ENCODE data around the gene ISLR.
"Not testable (repeated sequence)": the region's sequence is repeated elsewhere in the genome, so short reads cannot be mapped to it uniquely, and the experiment has no call there.

Gene ISLR

GRCh38 chr15:74158855-74159650 is 14.5 kb upstream of the ISLR start:
- H3K27ac ChIP-seq, result no peak overlapping the region
- no peak for TF ChIP-seq ZFX (IDR thresholded peaks at IDR 0.05)

DNA sequence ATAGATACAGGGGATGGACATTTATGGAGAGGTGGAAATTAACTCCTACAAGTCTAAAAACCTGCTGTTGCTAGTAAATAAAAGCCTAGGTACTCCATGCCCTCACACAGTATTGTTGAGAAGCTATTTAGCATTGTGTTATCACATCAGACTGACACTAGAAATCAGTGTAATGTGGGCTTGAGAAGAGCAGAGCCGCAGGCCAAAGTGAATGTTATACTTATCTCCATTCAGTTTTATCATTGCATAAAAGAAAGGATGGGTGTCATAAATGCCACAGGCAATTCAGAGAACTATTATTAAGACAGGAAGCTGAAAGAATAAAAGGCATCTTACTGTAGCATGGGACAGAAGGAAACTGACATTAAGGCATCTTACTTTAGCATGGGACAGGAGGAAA is 13.7 kb upstream of the ISLR start:
- TF ChIP-seq, protein P1, sequence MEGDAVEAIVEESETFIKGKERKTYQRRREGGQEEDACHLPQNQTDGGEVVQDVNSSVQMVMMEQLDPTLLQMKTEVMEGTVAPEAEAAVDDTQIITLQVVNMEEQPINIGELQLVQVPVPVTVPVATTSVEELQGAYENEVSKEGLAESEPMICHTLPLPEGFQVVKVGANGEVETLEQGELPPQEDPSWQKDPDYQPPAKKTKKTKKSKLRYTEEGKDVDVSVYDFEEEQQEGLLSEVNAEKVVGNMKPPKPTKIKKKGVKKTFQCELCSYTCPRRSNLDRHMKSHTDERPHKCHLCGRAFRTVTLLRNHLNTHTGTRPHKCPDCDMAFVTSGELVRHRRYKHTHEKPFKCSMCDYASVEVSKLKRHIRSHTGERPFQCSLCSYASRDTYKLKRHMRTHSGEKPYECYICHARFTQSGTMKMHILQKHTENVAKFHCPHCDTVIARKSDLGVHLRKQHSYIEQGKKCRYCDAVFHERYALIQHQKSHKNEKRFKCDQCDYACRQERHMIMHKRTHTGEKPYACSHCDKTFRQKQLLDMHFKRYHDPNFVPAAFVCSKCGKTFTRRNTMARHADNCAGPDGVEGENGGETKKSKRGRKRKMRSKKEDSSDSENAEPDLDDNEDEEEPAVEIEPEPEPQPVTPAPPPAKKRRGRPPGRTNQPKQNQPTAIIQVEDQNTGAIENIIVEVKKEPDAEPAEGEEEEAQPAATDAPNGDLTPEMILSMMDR (conservative IDR thresholded peaks at IDR 0.05), result no peak
- no peak for TF ChIP-seq ZFX (IDR thresholded peaks at IDR 0.05)
- H3K27ac ChIP-seq, result no peak overlapping the region

DNA sequence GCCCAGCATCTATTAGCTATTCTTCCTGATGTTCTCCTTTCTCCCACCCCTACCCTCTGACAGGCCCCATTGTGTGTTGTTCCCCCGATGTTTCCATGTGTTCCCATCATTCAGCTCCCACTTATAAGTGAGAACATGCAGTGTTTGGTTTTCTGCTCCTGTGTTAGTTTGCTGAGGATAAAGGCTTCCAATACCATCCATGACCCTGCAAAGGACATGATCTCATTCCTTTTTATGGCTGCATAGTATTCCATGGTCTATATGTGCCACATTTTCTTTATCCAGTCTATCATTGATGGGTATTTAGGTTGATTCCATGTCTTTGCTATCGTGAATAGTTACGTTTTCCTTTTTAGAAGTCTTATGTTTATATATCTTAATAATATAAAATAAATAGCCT is 13.1 kb upstream of the ISLR start:
- not testable (repeated sequence) for H3K27ac ChIP-seq

DNA sequence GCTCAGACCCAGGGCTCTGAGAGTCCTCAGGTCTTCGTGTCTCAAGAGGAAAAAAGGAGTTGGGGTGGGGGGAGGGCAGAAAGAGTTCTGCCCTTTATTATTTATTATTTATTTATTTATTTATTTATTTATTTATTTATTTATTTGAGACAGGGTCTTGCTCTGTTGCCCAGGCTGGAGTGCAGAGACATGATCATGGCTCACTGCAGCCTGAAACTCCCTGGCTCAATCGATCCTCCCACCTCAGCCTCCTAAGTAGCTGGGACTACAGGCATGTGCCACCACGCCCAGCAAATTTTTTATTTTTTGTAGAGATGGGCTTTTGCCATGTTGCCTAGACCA is 11.3 kb upstream of the ISLR start:
- not testable (repeated sequence) for H3K27ac ChIP-seq

DNA sequence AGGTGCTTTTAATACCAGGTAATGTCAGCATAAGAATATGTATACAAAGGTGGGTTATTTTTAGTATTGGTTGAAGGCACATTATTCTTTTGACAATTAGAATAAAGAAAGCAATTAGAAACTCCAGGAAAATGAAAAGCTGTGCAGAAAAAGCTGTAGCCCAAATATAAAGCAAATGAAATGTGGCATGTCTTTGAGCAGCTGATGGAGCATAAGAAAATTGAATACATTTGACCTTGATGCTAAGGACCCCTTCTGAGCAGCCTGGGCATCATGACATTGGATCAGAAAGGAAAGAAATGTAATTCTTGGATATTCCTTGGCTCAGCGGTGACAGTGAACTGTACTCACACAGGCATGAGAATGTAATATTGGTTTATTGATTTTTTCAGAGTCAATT is 8.0 kb upstream of the ISLR start:
- H3K27ac ChIP-seq, result no peak overlapping the region
- TF ChIP-seq ZFX (IDR thresholded peaks at IDR 0.05), result no peak
- TF ChIP-seq, protein P1 (conservative IDR thresholded peaks at IDR 0.05), result no peak

GRCh38 chr15:74167891-74168331 is 5.6 kb upstream of the ISLR start:
- H3K27ac ChIP-seq, result no peak overlapping the region
- TF ChIP-seq ZFX (IDR thresholded peaks at IDR 0.05), result no peak
- TF ChIP-seq, protein P1 (conservative IDR thresholded peaks at IDR 0.05), result no peak

DNA sequence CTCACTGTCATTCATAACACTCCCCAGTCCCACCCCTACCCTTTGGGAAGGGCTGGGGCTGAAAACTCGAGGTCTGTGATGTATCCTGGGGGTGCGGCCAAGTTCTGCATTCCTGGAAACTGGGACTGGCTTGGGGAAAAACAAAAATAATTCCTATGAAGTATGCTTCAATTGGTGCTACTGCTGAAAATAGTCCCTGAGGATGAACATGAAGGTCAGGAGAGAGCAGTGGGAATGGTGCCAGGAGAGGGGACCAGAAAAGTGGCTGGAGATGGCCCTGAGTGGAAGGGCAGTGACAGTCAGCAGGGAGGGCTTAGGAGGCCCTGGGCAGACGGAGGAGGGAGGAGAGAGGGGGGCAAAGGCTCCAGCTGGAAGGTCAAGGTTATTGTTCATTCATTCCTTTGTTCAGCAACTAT is 4.8 kb upstream of the ISLR start:
- H3K27ac ChIP-seq, result no peak overlapping the region
- TF ChIP-seq, protein P1 (conservative IDR thresholded peaks at IDR 0.05), result no peak
- no peak for TF ChIP-seq ZFX (IDR thresholded peaks at IDR 0.05)

- H3K27ac ChIP-seq, result no peak overlapping the region
- TF ChIP-seq, protein P1 (conservative IDR thresholded peaks at IDR 0.05), result no peak
- TF ChIP-seq ZFX (IDR thresholded peaks at IDR 0.05), result no peak
These were observed 3.3 kb upstream of the ISLR start for GRCh38 chr15:74170071-74170844.
